SK-N-SH (cell line): ENCODE data around the gene ADGRE3.

Source experiments
- EZH2phosphoT487 ChIP-seq: fragments of 200-600 bp; sonication (generic); IDR thresholded peaks from 2 replicates; pipeline ENCODE4 v1.6.1; 2017; ENCODE audit warnings: low read depth, mixed run types, mild to moderate bottlenecking, antibody characterized with exemption, moderate library complexity, borderline replicate concordance
- FOXM1 ChIP-seq: IDR thresholded peaks from 2 replicates; pipeline ENCODE4 v1.4.0; 2012; ENCODE audit warnings: low read depth, mild to moderate bottlenecking
- NRF1 ChIP-seq: IDR thresholded peaks from 2 replicates; pipeline ENCODE4 v1.6.1; 2012; ENCODE audit warnings: low read depth, mild to moderate bottlenecking, low read length
- POLR2AphosphoS5 ChIP-seq: IDR thresholded peaks from 2 replicates; pipeline ENCODE4 v1.6.1; 2012; ENCODE audit warnings: low read depth, low read length
- SMC3 ChIP-seq: IDR thresholded peaks from 2 replicates; pipeline ENCODE4 v1.6.1; 2012; ENCODE audit warnings: low read depth, low read length, improper control_type of control experiment
- TAF1 ChIP-seq: IDR thresholded peaks from 2 replicates; pipeline ENCODE4 v1.6.1; 2012; ENCODE audit warnings: low read depth, mild to moderate bottlenecking, low read length, moderate library complexity, borderline replicate concordance
- TEAD4 ChIP-seq: IDR thresholded peaks from 2 replicates; pipeline ENCODE4 v1.4.0; 2012; ENCODE audit warnings: mild to moderate bottlenecking, borderline replicate concordance; ENCODE audit not compliant: insufficient read depth
- TF ChIP-seq, protein P1 (sequence below): fragments of 150-350 bp; IDR thresholded peaks from 2 replicates; pipeline ENCODE4 v1.6.1; 2017; ENCODE audit warnings: antibody characterized with exemption, low read length, low read depth, borderline replicate concordance
- TF ChIP-seq, protein P2 (sequence below): fragments of 200-600 bp; sonication (generic); IDR thresholded peaks from 2 replicates; pipeline ENCODE4 v1.6.1; 2017; ENCODE audit warnings: antibody characterized with exemption, mild to moderate bottlenecking, moderate library complexity
- TF ChIP-seq, protein P3 (sequence below): IDR thresholded peaks from 2 replicates; pipeline ENCODE4 v1.6.1; 2012; ENCODE audit warnings: mild to moderate bottlenecking, low read depth, low read length, moderate library complexity
- TF ChIP-seq, protein P4 (sequence below): IDR thresholded peaks from 2 replicates; pipeline ENCODE4 v1.4.0; 2012; ENCODE audit warnings: low read depth, borderline replicate concordance
- TF ChIP-seq, protein P5 (sequence below): IDR thresholded peaks from 2 replicates; pipeline ENCODE4 v1.4.0; 2012; ENCODE audit warnings: low read depth

DNA sequence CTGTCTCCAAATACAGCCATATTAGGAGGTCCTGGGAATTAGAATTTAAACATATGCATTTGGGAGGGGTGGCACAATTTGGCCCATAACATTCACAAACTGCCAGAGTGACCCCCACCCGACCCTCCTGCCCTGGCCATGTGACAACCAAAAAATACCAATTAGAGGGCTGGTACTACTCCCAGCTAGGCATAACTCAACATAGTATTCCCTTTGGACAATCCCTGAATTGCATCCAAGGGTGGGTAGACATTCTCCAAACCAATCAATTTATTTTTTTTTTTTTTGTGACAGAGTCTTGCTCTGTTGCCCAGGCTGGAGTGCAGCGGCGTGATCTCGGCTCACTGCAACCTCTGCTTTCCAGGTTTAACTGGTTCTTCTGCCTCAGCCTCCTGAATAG lies 62.0 kb downstream of the ADGRE3 start:
- TF ChIP-seq, protein P1, sequence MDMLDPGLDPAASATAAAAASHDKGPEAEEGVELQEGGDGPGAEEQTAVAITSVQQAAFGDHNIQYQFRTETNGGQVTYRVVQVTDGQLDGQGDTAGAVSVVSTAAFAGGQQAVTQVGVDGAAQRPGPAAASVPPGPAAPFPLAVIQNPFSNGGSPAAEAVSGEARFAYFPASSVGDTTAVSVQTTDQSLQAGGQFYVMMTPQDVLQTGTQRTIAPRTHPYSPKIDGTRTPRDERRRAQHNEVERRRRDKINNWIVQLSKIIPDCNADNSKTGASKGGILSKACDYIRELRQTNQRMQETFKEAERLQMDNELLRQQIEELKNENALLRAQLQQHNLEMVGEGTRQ = no peak
- TF ChIP-seq, protein P2, sequence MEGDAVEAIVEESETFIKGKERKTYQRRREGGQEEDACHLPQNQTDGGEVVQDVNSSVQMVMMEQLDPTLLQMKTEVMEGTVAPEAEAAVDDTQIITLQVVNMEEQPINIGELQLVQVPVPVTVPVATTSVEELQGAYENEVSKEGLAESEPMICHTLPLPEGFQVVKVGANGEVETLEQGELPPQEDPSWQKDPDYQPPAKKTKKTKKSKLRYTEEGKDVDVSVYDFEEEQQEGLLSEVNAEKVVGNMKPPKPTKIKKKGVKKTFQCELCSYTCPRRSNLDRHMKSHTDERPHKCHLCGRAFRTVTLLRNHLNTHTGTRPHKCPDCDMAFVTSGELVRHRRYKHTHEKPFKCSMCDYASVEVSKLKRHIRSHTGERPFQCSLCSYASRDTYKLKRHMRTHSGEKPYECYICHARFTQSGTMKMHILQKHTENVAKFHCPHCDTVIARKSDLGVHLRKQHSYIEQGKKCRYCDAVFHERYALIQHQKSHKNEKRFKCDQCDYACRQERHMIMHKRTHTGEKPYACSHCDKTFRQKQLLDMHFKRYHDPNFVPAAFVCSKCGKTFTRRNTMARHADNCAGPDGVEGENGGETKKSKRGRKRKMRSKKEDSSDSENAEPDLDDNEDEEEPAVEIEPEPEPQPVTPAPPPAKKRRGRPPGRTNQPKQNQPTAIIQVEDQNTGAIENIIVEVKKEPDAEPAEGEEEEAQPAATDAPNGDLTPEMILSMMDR = no peak
- TF ChIP-seq, protein P3, sequence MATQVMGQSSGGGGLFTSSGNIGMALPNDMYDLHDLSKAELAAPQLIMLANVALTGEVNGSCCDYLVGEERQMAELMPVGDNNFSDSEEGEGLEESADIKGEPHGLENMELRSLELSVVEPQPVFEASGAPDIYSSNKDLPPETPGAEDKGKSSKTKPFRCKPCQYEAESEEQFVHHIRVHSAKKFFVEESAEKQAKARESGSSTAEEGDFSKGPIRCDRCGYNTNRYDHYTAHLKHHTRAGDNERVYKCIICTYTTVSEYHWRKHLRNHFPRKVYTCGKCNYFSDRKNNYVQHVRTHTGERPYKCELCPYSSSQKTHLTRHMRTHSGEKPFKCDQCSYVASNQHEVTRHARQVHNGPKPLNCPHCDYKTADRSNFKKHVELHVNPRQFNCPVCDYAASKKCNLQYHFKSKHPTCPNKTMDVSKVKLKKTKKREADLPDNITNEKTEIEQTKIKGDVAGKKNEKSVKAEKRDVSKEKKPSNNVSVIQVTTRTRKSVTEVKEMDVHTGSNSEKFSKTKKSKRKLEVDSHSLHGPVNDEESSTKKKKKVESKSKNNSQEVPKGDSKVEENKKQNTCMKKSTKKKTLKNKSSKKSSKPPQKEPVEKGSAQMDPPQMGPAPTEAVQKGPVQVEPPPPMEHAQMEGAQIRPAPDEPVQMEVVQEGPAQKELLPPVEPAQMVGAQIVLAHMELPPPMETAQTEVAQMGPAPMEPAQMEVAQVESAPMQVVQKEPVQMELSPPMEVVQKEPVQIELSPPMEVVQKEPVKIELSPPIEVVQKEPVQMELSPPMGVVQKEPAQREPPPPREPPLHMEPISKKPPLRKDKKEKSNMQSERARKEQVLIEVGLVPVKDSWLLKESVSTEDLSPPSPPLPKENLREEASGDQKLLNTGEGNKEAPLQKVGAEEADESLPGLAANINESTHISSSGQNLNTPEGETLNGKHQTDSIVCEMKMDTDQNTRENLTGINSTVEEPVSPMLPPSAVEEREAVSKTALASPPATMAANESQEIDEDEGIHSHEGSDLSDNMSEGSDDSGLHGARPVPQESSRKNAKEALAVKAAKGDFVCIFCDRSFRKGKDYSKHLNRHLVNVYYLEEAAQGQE = no peak
- TF ChIP-seq TEAD4 = no peak
- no peak for TF ChIP-seq POLR2AphosphoS5
- TF ChIP-seq FOXM1 = no peak
- TF ChIP-seq NRF1 = no peak
- TF ChIP-seq, protein P4, sequence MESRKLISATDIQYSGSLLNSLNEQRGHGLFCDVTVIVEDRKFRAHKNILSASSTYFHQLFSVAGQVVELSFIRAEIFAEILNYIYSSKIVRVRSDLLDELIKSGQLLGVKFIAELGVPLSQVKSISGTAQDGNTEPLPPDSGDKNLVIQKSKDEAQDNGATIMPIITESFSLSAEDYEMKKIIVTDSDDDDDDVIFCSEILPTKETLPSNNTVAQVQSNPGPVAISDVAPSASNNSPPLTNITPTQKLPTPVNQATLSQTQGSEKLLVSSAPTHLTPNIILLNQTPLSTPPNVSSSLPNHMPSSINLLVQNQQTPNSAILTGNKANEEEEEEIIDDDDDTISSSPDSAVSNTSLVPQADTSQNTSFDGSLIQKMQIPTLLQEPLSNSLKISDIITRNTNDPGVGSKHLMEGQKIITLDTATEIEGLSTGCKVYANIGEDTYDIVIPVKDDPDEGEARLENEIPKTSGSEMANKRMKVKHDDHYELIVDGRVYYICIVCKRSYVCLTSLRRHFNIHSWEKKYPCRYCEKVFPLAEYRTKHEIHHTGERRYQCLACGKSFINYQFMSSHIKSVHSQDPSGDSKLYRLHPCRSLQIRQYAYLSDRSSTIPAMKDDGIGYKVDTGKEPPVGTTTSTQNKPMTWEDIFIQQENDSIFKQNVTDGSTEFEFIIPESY = no peak
- TF ChIP-seq TAF1 = no peak
- TF ChIP-seq, protein P5, sequence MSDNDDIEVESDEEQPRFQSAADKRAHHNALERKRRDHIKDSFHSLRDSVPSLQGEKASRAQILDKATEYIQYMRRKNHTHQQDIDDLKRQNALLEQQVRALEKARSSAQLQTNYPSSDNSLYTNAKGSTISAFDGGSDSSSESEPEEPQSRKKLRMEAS = no peak
- TF ChIP-seq EZH2phosphoT487 = no peak
- TF ChIP-seq SMC3 = no peak
